ENCODE measurements around the gene FLNC. TPM values are rescaled to one million over a fixed set of nuclear protein-coding genes. Genes with fewer than 3 reads are reported as not detected.

The FLNC gene
- total and polyA plus RNA-seq, 2 donors (not counting 1 experiment from before 2014, with no cell fraction given): 0.01 TPM; not detected in 1

GRCh38 chr7:128900237-128900636 lies 70.0 kb downstream of the FLNC start:
- no CpG with 5 or more reads among the region's 1 CpG for WGBS (ENCODE audit: insufficient coverage)
- intact Hi-C loops (cut with micrococcal nuclease): no loop called here
- no peaks in the 10 kb centered on the region for H3K79me2 ChIP-seq (ENCODE audit: control insufficient read depth, insufficient read depth, low read length)
- TF ChIP-seq CTCF (IDR thresholded peaks at IDR 0.05): no peak
- no peak for TF ChIP-seq EZH2 (IDR thresholded peaks at IDR 0.05; ENCODE audit: borderline replicate concordance, insufficient read depth, low read depth, low read length, poor library complexity, severe bottlenecking)
- H3K9me3 ChIP-seq (ENCODE audit: control extremely low read depth in 1 of 3, control insufficient read depth in 2 of 3, insufficient read depth in 1 of 3, low read length in 2 of 3): peaks cover 3 to 8% (median 5%) of the 10 kb centered on the region in 3 donors
- H3K4me1 ChIP-seq (ENCODE audit: control insufficient read depth in 2 of 2, insufficient read depth in 2 of 2, low read length in 2 of 2): peaks cover 0 to 6% of the 10 kb centered on the region in 2 donors
- Mint-ChIP-seq H3K27ac (no peak overlapping the region), H3K4me1 (peaks cover 8% of the 10 kb centered on the region), H3K4me3 (no peak overlapping the region), H3K9me3 (ENCODE audit: insufficient read depth) (no peaks in the 10 kb centered on the region), H3K27me3 (peaks cover 6% of the 10 kb centered on the region)
- no peaks in the 10 kb centered on the region for H3K36me3 ChIP-seq (replicated peaks in 1 of 2; ENCODE audit: control extremely low read depth in 1 of 2, control insufficient read depth in 1 of 2, extremely low read depth in 1 of 2, insufficient read depth in 2 of 2, low read length in 1 of 2)
- peaks cover 0 to 3% (median 0%) of the 10 kb centered on the region in 4 experiments for H3K27me3 ChIP-seq (replicated peaks in 1 of 4; ENCODE audit: control extremely low read depth in 1 of 4, control insufficient read depth in 3 of 4, insufficient read depth in 4 of 4, low read length in 3 of 4)
- no peak overlapping the region for H3K4me3 ChIP-seq (ENCODE audit: control extremely low read depth in 1 of 5, extremely low read depth in 1 of 5, insufficient read depth in 1 of 5, low read depth in 2 of 5, low read length in 4 of 5)
- no peak overlapping the region for H3K27ac ChIP-seq (ENCODE audit: low read length in 2 of 2)
- CTCF ChIA-PET: interaction anchor here (1.1 to 3.5 kb wide), 3 partner anchors 40 to 264 kb away, joined by 3 to 17 read pairs (median 3); no protein-coding TSS in a partner anchor
- H2AFZ ChIP-seq (ENCODE audit: insufficient read depth, low read depth, low read length, poor library complexity, severe bottlenecking): no peak overlapping the region
- H3K9ac ChIP-seq (ENCODE audit: low read length): no peak overlapping the region
- H4K20me1 ChIP-seq (ENCODE audit: control insufficient read depth, insufficient read depth, low read length, poor library complexity, severe bottlenecking): no peaks in the 10 kb centered on the region
- no peak overlapping the region for H3K4me2 ChIP-seq (replicated peaks; ENCODE audit: low read depth, low read length, poor library complexity, severe bottlenecking)
- ATAC-seq (ENCODE audit: low read depth) (no peak), DNase-seq (no peak)
- POLR2A ChIA-PET: no interaction called here

- Histone ChIP-seq H3K79me2 (ENCODE audit: control insufficient read depth, insufficient read depth, low read length) (no peaks in the 10 kb centered on the region), H4K20me1 (ENCODE audit: control insufficient read depth, insufficient read depth, low read length, poor library complexity, severe bottlenecking) (no peaks in the 10 kb centered on the region), H3K36me3 (replicated peaks in 1 of 2; ENCODE audit: control extremely low read depth in 1 of 2, control insufficient read depth in 1 of 2, extremely low read depth in 1 of 2, insufficient read depth in 2 of 2, low read length in 1 of 2) (no peaks in the 10 kb centered on the region), H3K9me3 (ENCODE audit: control extremely low read depth in 1 of 3, control insufficient read depth in 2 of 3, insufficient read depth in 1 of 3, low read length in 2 of 3) (peaks cover 3 to 8% (median 5%) of the 10 kb centered on the region in 3 donors), H3K4me3 (ENCODE audit: control extremely low read depth in 1 of 5, extremely low read depth in 1 of 5, insufficient read depth in 1 of 5, low read depth in 2 of 5, low read length in 4 of 5) (no peak overlapping the region), H3K4me2 (replicated peaks; ENCODE audit: low read depth, low read length, poor library complexity, severe bottlenecking) (no peak overlapping the region), H3K4me1 (ENCODE audit: control insufficient read depth in 2 of 2, insufficient read depth in 2 of 2, low read length in 2 of 2) (peaks cover 0 to 6% of the 10 kb centered on the region in 2 donors), H2AFZ (ENCODE audit: insufficient read depth, low read depth, low read length, poor library complexity, severe bottlenecking) (no peak overlapping the region), H3K9ac (ENCODE audit: low read length) (no peak overlapping the region), H3K27ac (ENCODE audit: low read length in 2 of 2) (no peak overlapping the region), H3K27me3 (replicated peaks in 1 of 4; ENCODE audit: control extremely low read depth in 1 of 4, control insufficient read depth in 3 of 4, insufficient read depth in 4 of 4, low read length in 3 of 4) (peaks cover 0 to 3% (median 0%) of the 10 kb centered on the region in 4 experiments)
- intact Hi-C loops (cut with micrococcal nuclease): no loop called here
- Mint-ChIP-seq H3K27me3 (peaks cover 13% of the 10 kb centered on the region), H3K9me3 (ENCODE audit: insufficient read depth) (no peaks in the 10 kb centered on the region), H3K4me3 (no peak overlapping the region), H3K4me1 (peaks cover 8% of the 10 kb centered on the region), H3K27ac (no peak overlapping the region)
- DNase-seq: no peak
- 87% methylated on average over 10 of the region's 12 CpGs for WGBS (ENCODE audit: insufficient coverage)
- POLR2A ChIA-PET: no interaction called here
- ATAC-seq (ENCODE audit: low read depth): no peak
- TF ChIP-seq CTCF (IDR thresholded peaks at IDR 0.05) (no peak), EZH2 (IDR thresholded peaks at IDR 0.05; ENCODE audit: borderline replicate concordance, insufficient read depth, low read depth, low read length, poor library complexity, severe bottlenecking) (no peak)
- CTCF ChIA-PET: interaction anchor here (0.6 to 2.8 kb wide), 14 partner anchors 12 to 307 kb away, joined by 3 to 28 read pairs (median 4); no protein-coding TSS in a partner anchor
Measured at GRCh38 chr7:128902761-128903585, 72.8 kb downstream of the FLNC start.

Data from B cell (primary cell).